Measurements from ENCODE around the gene BCL6B.
"Not testable (repeated sequence)": the region's sequence is repeated elsewhere in the genome, so short reads cannot be mapped to it uniquely, and the experiment has no call there.

The BCL6B gene

GRCh38 chr17:7022781-7023571, at the start of gene BCL6B:
Gene BCL6B (plus strand): TSS chr17:7023050. CDS start chr17:7023672, 622 bp downstream.
- TF ChIP-seq CTCF (conservative IDR thresholded peaks at IDR 0.05), result no peak
- no peak for TF ChIP-seq ZFX (IDR thresholded peaks at IDR 0.05)
- peak within 1 kb of the TSS; percentile 1; the same call in 1 of the 2 replicates for H3K27ac ChIP-seq

- not testable (repeated sequence) for H3K27ac ChIP-seq
These were observed 43.4 kb upstream of the BCL6B start for GRCh38 chr17:6979440-6979839.

- TF ChIP-seq ZFX (IDR thresholded peaks at IDR 0.05), result no peak
- no peak for TF ChIP-seq CTCF (conservative IDR thresholded peaks at IDR 0.05)
- H3K27ac ChIP-seq, result no peak overlapping the region
These were observed 41.4 kb upstream of the BCL6B start for GRCh38 chr17:6981426-6981825.

GRCh38 chr17:6985266-6985665, 37.6 kb upstream of the BCL6B start:
- no peak for TF ChIP-seq ZFX (IDR thresholded peaks at IDR 0.05)
- TF ChIP-seq CTCF (conservative IDR thresholded peaks at IDR 0.05), result no peak
- H3K27ac ChIP-seq, result no peak overlapping the region

- no peak overlapping the region for H3K27ac ChIP-seq
- TF ChIP-seq CTCF (conservative IDR thresholded peaks at IDR 0.05) (no peak), ZFX (IDR thresholded peaks at IDR 0.05) (no peak)
These were observed 36.2 kb upstream of the BCL6B start for GRCh38 chr17:6986676-6987075.

GRCh38 chr17:6989779-6990178, 33.1 kb upstream of the BCL6B start:
- no peak for TF ChIP-seq ZFX (IDR thresholded peaks at IDR 0.05)
- no peak overlapping the region for H3K27ac ChIP-seq

- H3K27ac ChIP-seq, result not testable (repeated sequence)
These were observed 29.2 kb upstream of the BCL6B start for GRCh38 chr17:6993613-6994056.

GRCh38 chr17:6994118-6994598, 28.7 kb upstream of the BCL6B start:
- no peak for TF ChIP-seq ZFX (IDR thresholded peaks at IDR 0.05)
- TF ChIP-seq CTCF (conservative IDR thresholded peaks at IDR 0.05), result no peak
- no peak overlapping the region for H3K27ac ChIP-seq

- no peak overlapping the region for H3K27ac ChIP-seq
- TF ChIP-seq CTCF (conservative IDR thresholded peaks at IDR 0.05), result no peak
- no peak for TF ChIP-seq ZFX (IDR thresholded peaks at IDR 0.05)
These were observed 28.1 kb upstream of the BCL6B start for GRCh38 chr17:6994666-6995256.
